K562 (cell line): Measurements from ENCODE around the gene DCHS2. TPM values are rescaled to one million over a fixed set of nuclear protein-coding genes. Genes with fewer than 3 reads are reported as not detected.
A peak's percentile ranks its signal among the peaks of the same experiment; 100 is the strongest.

Experiments used
- ATAC-seq: fragments of 200-7000 bp; cut with Tn5 transposase; 3 replicates; pipeline ENCODE4 v1.9.1; 2020; ENCODE audit warnings: moderate library complexity
- BruUV-seq: library from RNA; stranded (reverse); fragments of 400-500 nt; replicated peaks from 2 replicates; lab custom pipeline; 2021; lab: Mats Ljungman, UMichigan
- CTCF ChIA-PET: fragments of 300-600 bp; formaldehyde crosslinking; extraction: SDS; loops from one replicate; lab custom pipeline; 2021; ENCODE audit warnings: low intra/inter-chr PET ratio; lab: Yijun Ruan, JAX
- POLR2A ChIA-PET: fragments of 300-600, 350-650 bp; sonication (Branson Sonifier 250); formaldehyde crosslinking; extraction: SDS; loops from one replicate; lab custom pipeline; 2021; ENCODE audit warnings: antibody characterized with exemption, inconsistent platforms; lab: Yijun Ruan, JAX
- DNase-seq, 4 experiments: peaks; one replicate each; pipeline versions ENCODE4 v3.0.0 to v3.0.0-alpha.2; 2011 to 2018; ENCODE audit warnings: low spot score in 3 of 4, mixed read lengths in 3 of 4; ENCODE audit errors: extremely low read depth in 1 of 4
- FAIRE-seq: peaks from 2 replicates; lab custom pipeline; 2011; peaks lifted over from hg19 to GRCh38; lab: Jason Lieb, UNC
- H2AFZ ChIP-seq: 2 replicates; pipeline ENCODE4 v1.6.0; 2011; ENCODE audit warnings: low read depth, low read length, control low read depth, inconsistent platforms
- H3K27ac ChIP-seq: fragments of 200-600 bp; 3 replicates; pipeline ENCODE4 v1.8.0; 2011; ENCODE audit warnings: low read depth, mild to moderate bottlenecking, control low read depth, inconsistent platforms, low read length, moderate library complexity, mixed read lengths; ENCODE audit errors: extremely low read depth
- H3K27me3 ChIP-seq, 2 experiments: fragments of 300-600 bp in 1 of 2; 2 replicates in 1 of 2; 3 replicates in 1 of 2; pipeline versions ENCODE4 v1.6.0 to v1.8.0; 2011; ENCODE audit warnings: inconsistent platforms in 2 of 2, low read length in 2 of 2, mild to moderate bottlenecking in 1 of 2, mixed read lengths in 1 of 2, moderate library complexity in 1 of 2; ENCODE audit not compliant: control insufficient read depth in 2 of 2, insufficient read depth in 2 of 2
- H3K36me3 ChIP-seq: fragments of 300-600 bp; 3 replicates; pipeline ENCODE4 v1.8.0; 2011; ENCODE audit warnings: mild to moderate bottlenecking, low read length, inconsistent platforms; ENCODE audit not compliant: control insufficient read depth, insufficient read depth
- H3K4me1 ChIP-seq, 2 experiments: fragments of 200-600 bp in 1 of 2; replicated peaks in 1 of 2; 2 replicates in 1 of 2; 3 replicates in 1 of 2; pipeline versions ENCODE4 v1.5.1 to v1.8.0; 2011; ENCODE audit warnings: inconsistent platforms in 2 of 2, low read length in 2 of 2, mild to moderate bottlenecking in 1 of 2, mixed read lengths in 1 of 2, moderate library complexity in 1 of 2; ENCODE audit not compliant: control insufficient read depth in 2 of 2, insufficient read depth in 2 of 2
- H3K4me2 ChIP-seq: 2 replicates; pipeline ENCODE4 v1.6.1; 2011; ENCODE audit warnings: low read length, control low read depth, inconsistent platforms, mixed read lengths; ENCODE audit not compliant: insufficient read depth
- H3K4me3 ChIP-seq: fragments of 200-600 bp; sonication (generic), shearing (Covaris generic); 2 replicates; pipeline ENCODE4 v1.5.1; 2016; ENCODE audit warnings: control low read depth, inconsistent platforms
- H3K79me2 ChIP-seq: fragments of 200-600 bp; 3 replicates; pipeline ENCODE4 v1.8.0; 2011; ENCODE audit warnings: low read length, inconsistent platforms; ENCODE audit not compliant: control insufficient read depth, insufficient read depth
- H3K9ac ChIP-seq, 2 experiments: 2 replicates each; pipeline versions ENCODE4 v1.6.0 to v1.6.1; 2011; ENCODE audit warnings: low read depth in 2 of 2, low read length in 2 of 2, control low read depth in 1 of 2, inconsistent platforms in 1 of 2, mild to moderate bottlenecking in 1 of 2, mixed read lengths in 1 of 2; ENCODE audit not compliant: insufficient read depth in 1 of 2
- H3K9me1 ChIP-seq: one replicate; pipeline ENCODE4 v1.6.0; 2011; ENCODE audit warnings: inconsistent platforms, mild to moderate bottlenecking, low read length, moderate library complexity; ENCODE audit not compliant: control insufficient read depth, insufficient read depth
- H3K9me3 ChIP-seq: replicated peaks from 2 replicates; pipeline ENCODE4 v1.5.1; 2011; ENCODE audit warnings: low read depth, low read length, inconsistent platforms; ENCODE audit not compliant: control insufficient read depth, insufficient read depth
- H4K20me1 ChIP-seq: replicated peaks from 2 replicates; pipeline ENCODE4 v1.6.1; 2011; ENCODE audit warnings: low read length, inconsistent platforms, mixed read lengths; ENCODE audit not compliant: control insufficient read depth, insufficient read depth
- CCNT2 ChIP-seq: IDR thresholded peaks from 2 replicates; pipeline ENCODE4 v1.6.1; 2011; ENCODE audit warnings: borderline replicate concordance, low read depth, mild to moderate bottlenecking, moderate library complexity, mixed read lengths, low read length; ENCODE audit not compliant: insufficient read length; ENCODE audit errors: extremely low read depth
- CTBP1 ChIP-seq: fragments of 450-650 bp; IDR thresholded peaks from 2 replicates; pipeline ENCODE4 v1.6.1; 2016; ENCODE audit warnings: borderline replicate concordance
- DNMT1 ChIP-seq: fragments of 450-650 bp; IDR thresholded peaks from 2 replicates; pipeline ENCODE4 v1.6.1; 2016; ENCODE audit warnings: antibody characterized with exemption, mild to moderate bottlenecking
- DPF2 ChIP-seq: fragments of 450-650 bp; IDR thresholded peaks from 2 replicates; pipeline ENCODE4 v1.6.1; 2016
- GATAD2B ChIP-seq: fragments of 450-650 bp; IDR thresholded peaks from 2 replicates; pipeline ENCODE4 v1.6.1; 2017; ENCODE audit warnings: mild to moderate bottlenecking, borderline replicate concordance
- HDAC1 ChIP-seq, 2 experiments: fragments of 450-650 bp; IDR thresholded peaks; 2 replicates each; pipeline ENCODE4 v1.6.1; 2016 to 2017; ENCODE audit warnings: inconsistent platforms in 1 of 2, mild to moderate bottlenecking in 1 of 2, moderate library complexity in 1 of 2
- KHSRP ChIP-seq: fragments of 450-650 bp; IDR thresholded peaks from 2 replicates; pipeline ENCODE4 v1.6.1; 2017
- KLF1 ChIP-seq: fragments of 450-650 bp; IDR thresholded peaks from 2 replicates; pipeline ENCODE4 v1.6.1; 2016; ENCODE audit warnings: missing genetic modification characterization, missing compliant biosample characterization
- NCOR1 ChIP-seq: fragments of 450-650 bp; IDR thresholded peaks from 2 replicates; pipeline ENCODE4 v1.6.1; 2016; ENCODE audit warnings: mild to moderate bottlenecking, moderate library complexity
- NFIC ChIP-seq: fragments of 450-650 bp; IDR thresholded peaks from 2 replicates; pipeline ENCODE4 v1.6.1; 2017; ENCODE audit warnings: mild to moderate bottlenecking, inconsistent platforms
- TGIF2 ChIP-seq: sonication (generic); formaldehyde crosslinking; IDR thresholded peaks from 2 replicates; pipeline ENCODE4 v1.8.1; 2022; ENCODE audit warnings: mild to moderate bottlenecking, missing genetic modification reagents, moderate library complexity
- ZC3H8 ChIP-seq: fragments of 450-650 bp; IDR thresholded peaks from 2 replicates; pipeline ENCODE4 v1.6.1; 2017
- WGBS: fragments of 100-300 bp; shearing (Covaris generic); methylation state at CpG from one replicate; pipeline ENCODE4 v1.1.6; 2016; ENCODE audit warnings: low coverage, mixed read lengths; ENCODE audit not compliant: insufficient coverage; ENCODE audit errors: missing lambda C conversion rate; 5-methylcytosine and 5-hydroxymethylcytosine counted together
- in situ Hi-C: fragments of 300-500 bp; cut with MboI; formaldehyde crosslinking; loops from 4 replicates; pipeline ENCODE4 v1.15.0; 2018; ENCODE audit warnings: inconsistent platforms, mixed read lengths
- intact Hi-C: fragments of 100-400 bp; cut with micrococcal nuclease; formaldehyde crosslinking; loops from 2 replicates; pipeline ENCODE4 v1.14.2; 2022
- polyA plus RNA-seq, 8 experiments: library from polyadenylated mRNA; depleted of rRNA in 4 of 8; stranded (reverse) in 5 of 8; unstranded in 3 of 8; fragments of >200 nt; fragmentation: Nextera tagmentation in 2 of 8; fragmentation: Illumina TruSeq in 1 of 8; extraction: Ambion mirVana in 2 of 8; extraction: Trizol in 1 of 8; gene quantifications; 2 replicates each; pipeline versions ENCODE4 v1.2.1 to v1.2.3, GENCODE V29; 2011 to 2014; ENCODE audit warnings: inconsistent platforms in 1 of 8, missing spikeins in 1 of 8
- total RNA-seq, 7 experiments: library from RNA; depleted of rRNA in 6 of 7; stranded (reverse); fragments of >200 nt in 6 of 7; fragmentation: Illumina TruSeq in 2 of 7; extraction: Trizol in 2 of 7; gene quantifications; 2 replicates each; pipeline versions ENCODE4 v1.2.1 to v1.2.3, GENCODE V29; 2011 to 2021; ENCODE audit warnings: low replicate concordance in 1 of 7
- TF ChIP-seq, protein P1 (sequence below): sonication (generic); formaldehyde crosslinking; IDR thresholded peaks from 2 replicates; pipeline ENCODE4 v1.8.0; 2023; ENCODE audit warnings: mild to moderate bottlenecking, missing genetic modification reagents
- TF ChIP-seq, protein P2 (sequence below): fragments of 450-650 bp; IDR thresholded peaks from 2 replicates; pipeline ENCODE4 v1.6.1; 2016; ENCODE audit warnings: low read depth

Gene DCHS2
- total and polyA plus RNA-seq, 9 of the 15 experiments (the other 6 are each of a cell fraction or from before 2014, with no cell fraction given): 0.49 to 7.1 (median 5.3) TPM

DNA sequence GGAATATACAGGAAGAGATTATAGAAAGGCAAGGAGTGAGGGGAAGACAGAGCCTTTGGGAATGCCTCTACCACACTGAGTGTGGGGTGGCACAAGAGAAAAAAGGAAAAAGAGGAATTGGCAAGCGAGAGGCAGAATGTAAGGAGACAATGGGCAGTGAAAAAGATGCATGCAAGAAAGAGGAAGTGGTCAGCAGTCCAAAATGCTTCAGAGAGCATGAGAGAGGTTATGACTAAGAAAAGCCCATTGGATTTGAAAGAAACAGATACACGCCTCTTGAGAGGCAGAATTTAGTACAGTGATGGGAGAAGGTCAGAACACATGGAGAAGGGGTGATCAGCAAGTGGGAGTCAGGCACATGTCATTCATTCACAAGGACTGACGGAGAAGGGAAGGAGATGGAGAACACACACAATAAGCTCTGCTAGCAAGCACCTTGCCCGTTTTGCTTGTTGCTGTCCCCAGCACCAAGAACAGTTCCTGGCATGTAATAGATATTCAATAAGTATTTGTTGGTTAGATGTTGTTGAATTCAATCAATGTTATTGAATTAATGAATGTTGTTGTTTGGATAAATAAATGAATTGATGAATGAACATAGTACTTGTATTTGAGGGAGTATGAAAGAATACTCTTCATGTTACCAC, 6.3 kb downstream of the DCHS2 start (continued):
- TF ChIP-seq ZC3H8: no peak
- TF ChIP-seq KHSRP: no peak
- TF ChIP-seq KLF1 (tag): no peak
- TF ChIP-seq DPF2: peak; percentile 58
- TF ChIP-seq NCOR1: no peak
- TF ChIP-seq HDAC1 (IDR thresholded peaks at IDR 0.05): peak in 1 of 2 experiments; percentile 43; a peak in 2 of 4 replicates
- TF ChIP-seq TGIF2 (CRISPR knock-in tag): no peak

DNA sequence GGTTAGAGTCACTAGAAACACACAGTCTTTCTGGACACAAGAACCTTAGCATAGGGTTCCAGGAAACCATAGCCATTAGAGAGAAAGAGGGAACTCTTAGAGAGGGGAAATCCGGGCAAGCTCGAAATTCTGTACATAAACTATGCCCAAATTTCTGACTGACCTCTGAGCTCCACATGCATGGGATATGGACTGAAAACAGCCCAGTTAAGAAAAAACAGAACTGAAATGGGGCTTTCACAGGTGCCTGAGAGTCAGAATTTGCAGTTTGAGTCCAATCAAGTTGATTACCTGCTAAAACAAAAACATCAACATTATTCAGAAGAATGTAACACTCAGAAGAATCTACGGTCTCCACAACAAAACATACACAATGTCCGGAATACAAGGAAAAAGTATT, 13.1 kb downstream of the DCHS2 start:
- ChIA-PET POLR2A (interaction anchor here (0.7 to 1.3 kb wide), 2 partner anchors 12 to 22 kb away, joined by 3 read pairs; no protein-coding TSS in a partner anchor), CTCF (no interaction called here)
- 38% methylated on average over 4 of the region's 4 CpGs for WGBS
- Histone ChIP-seq H3K27ac (0 out of 3 replicates have a peak overlapping the region, but pooled peaks have one; percentile 7), H4K20me1 (no peaks in the 10 kb centered on the region), H3K9ac (no peak overlapping the region; a peak in 1 of 4 replicates), H3K9me1 (no peaks in the 10 kb centered on the region), H3K9me3 (no peaks in the 10 kb centered on the region), H3K36me3 (no peaks in the 10 kb centered on the region), H3K4me2 (no peak overlapping the region), H2AFZ (peak overlapping the region; percentile 55; the same call in 1 of the 2 replicates), H3K79me2 (no peaks in the 10 kb centered on the region), H3K4me1 (peaks cover 6 to 25% of the 10 kb centered on the region in 2 experiments; a peak in 4 of 5 replicates), H3K4me3 (no peak overlapping the region), H3K27me3 (no peaks in the 10 kb centered on the region)
- no peak for FAIRE-seq
- in situ Hi-C loops (no loop called here), intact Hi-C loops (no loop called here)
- no TSS peak for BruUV-seq
- DNase-seq: no peak
- no peak; the same call in 2 of the 3 replicates for ATAC-seq
- no peak for TF ChIP-seq DNMT1
- TF ChIP-seq, protein P1, sequence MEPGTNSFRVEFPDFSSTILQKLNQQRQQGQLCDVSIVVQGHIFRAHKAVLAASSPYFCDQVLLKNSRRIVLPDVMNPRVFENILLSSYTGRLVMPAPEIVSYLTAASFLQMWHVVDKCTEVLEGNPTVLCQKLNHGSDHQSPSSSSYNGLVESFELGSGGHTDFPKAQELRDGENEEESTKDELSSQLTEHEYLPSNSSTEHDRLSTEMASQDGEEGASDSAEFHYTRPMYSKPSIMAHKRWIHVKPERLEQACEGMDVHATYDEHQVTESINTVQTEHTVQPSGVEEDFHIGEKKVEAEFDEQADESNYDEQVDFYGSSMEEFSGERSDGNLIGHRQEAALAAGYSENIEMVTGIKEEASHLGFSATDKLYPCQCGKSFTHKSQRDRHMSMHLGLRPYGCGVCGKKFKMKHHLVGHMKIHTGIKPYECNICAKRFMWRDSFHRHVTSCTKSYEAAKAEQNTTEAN: no peak
- TF ChIP-seq, protein P2, sequence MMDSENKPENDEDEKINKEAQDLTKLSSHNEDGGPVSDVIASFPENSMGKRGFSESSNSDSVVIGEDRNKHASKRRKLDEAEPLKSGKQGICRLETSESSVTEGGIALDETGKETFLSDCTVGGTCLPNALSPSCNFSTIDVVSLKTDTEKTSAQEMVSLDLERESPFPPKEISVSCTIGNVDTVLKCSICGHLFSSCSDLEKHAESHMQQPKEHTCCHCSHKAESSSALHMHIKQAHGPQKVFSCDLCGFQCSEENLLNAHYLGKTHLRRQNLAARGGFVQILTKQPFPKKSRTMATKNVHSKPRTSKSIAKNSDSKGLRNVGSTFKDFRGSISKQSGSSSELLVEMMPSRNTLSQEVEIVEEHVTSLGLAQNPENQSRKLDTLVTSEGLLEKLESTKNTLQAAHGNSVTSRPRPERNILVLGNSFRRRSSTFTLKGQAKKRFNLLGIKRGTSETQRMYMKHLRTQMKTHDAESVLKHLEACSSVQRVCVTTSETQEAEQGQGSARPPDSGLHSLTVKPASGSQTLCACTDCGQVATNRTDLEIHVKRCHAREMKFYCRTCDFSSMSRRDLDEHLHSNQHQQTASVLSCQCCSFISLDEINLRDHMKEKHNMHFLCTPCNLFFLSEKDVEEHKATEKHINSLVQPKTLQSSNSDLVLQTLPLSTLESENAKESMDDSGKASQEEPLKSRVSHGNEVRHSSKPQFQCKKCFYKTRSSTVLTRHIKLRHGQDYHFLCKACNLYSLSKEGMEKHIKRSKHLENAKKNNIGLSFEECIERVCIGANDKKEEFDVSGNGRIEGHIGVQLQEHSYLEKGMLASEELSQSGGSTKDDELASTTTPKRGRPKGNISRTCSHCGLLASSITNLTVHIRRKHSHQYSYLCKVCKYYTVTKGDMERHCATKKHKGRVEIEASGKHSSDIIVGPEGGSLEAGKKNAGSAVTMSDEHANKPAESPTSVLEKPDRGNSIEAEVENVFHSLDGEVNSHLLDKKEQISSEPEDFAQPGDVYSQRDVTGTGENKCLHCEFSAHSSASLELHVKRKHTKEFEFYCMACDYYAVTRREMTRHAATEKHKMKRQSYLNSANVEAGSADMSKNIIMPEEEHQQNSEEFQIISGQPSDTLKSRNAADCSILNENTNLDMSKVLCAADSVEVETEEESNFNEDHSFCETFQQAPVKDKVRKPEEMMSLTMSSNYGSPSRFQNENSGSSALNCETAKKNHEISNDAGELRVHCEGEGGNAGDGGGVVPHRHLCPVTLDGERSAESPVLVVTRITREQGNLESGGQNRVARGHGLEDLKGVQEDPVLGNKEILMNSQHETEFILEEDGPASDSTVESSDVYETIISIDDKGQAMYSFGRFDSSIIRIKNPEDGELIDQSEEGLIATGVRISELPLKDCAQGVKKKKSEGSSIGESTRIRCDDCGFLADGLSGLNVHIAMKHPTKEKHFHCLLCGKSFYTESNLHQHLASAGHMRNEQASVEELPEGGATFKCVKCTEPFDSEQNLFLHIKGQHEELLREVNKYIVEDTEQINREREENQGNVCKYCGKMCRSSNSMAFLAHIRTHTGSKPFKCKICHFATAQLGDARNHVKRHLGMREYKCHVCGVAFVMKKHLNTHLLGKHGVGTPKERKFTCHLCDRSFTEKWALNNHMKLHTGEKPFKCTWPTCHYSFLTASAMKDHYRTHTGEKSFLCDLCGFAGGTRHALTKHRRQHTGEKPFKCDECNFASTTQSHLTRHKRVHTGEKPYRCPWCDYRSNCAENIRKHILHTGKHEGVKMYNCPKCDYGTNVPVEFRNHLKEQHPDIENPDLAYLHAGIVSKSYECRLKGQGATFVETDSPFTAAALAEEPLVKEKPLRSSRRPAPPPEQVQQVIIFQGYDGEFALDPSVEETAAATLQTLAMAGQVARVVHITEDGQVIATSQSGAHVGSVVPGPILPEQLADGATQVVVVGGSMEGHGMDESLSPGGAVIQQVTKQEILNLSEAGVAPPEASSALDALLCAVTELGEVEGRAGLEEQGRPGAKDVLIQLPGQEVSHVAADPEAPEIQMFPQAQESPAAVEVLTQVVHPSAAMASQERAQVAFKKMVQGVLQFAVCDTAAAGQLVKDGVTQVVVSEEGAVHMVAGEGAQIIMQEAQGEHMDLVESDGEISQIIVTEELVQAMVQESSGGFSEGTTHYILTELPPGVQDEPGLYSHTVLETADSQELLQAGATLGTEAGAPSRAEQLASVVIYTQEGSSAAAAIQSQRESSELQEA: no peak
- no peak for TF ChIP-seq GATAD2B
- TF ChIP-seq CCNT2: no peak
- no peak for TF ChIP-seq CTBP1
- no peak for TF ChIP-seq NFIC
